Activated T-cell treated with anti-CD3 and anti-CD28 coated beads, Interleukin-2, amount 50 U/mL, for 24 hours (primary cell): Measurements from ENCODE around the gene RNU1-2.
A peak's percentile ranks its signal among the peaks of the same experiment; 100 is the strongest.
"Not testable (repeated sequence)": the region's sequence is repeated elsewhere in the genome, so short reads cannot be mapped to it uniquely, and the experiment has no call there.

Experiments
- DNase-seq: peaks from one replicate; pipeline ENCODE4 v3.0.0-alpha.2; 2020
- H3K27ac Mint-ChIP-seq: 2 replicates; pipeline ENCODE4 v1.8.0; 2020; ENCODE audit warnings: mild to moderate bottlenecking, mixed read lengths
- H3K27me3 Mint-ChIP-seq: 2 replicates; pipeline ENCODE4 v1.8.0; 2020; ENCODE audit warnings: mixed read lengths
- H3K36me3 Mint-ChIP-seq: 2 replicates; pipeline ENCODE4 v1.8.0; 2020; ENCODE audit warnings: low read depth, mixed read lengths
- H3K4me1 Mint-ChIP-seq: 2 replicates; pipeline ENCODE4 v1.8.0; 2020; ENCODE audit warnings: low read depth, mixed read lengths
- H3K4me3 Mint-ChIP-seq: 2 replicates; pipeline ENCODE4 v1.8.0; 2020; ENCODE audit warnings: mild to moderate bottlenecking, moderate library complexity, mixed read lengths
- H3K9me3 Mint-ChIP-seq: 2 replicates; pipeline ENCODE4 v1.8.0; 2020; ENCODE audit warnings: mixed read lengths

Gene RNU1-2

GRCh38 chr1:16874968-16875765 is 20.6 kb upstream of the RNU1-2 start:
- peaks cover 45% of the 10 kb centered on the region for H3K27me3 Mint-ChIP-seq
- H3K4me1 Mint-ChIP-seq: peaks cover 13% of the 10 kb centered on the region
- not testable (repeated sequence) for H3K36me3 Mint-ChIP-seq, H3K9me3 Mint-ChIP-seq, H3K4me3 Mint-ChIP-seq, DNase-seq, H3K27ac Mint-ChIP-seq

GRCh38 chr1:16881742-16882141 is 14.0 kb upstream of the RNU1-2 start:
- not testable (repeated sequence) for H3K4me1 Mint-ChIP-seq, DNase-seq, H3K4me3 Mint-ChIP-seq, H3K27ac Mint-ChIP-seq, H3K9me3 Mint-ChIP-seq, H3K36me3 Mint-ChIP-seq
- H3K27me3 Mint-ChIP-seq: peaks cover 20% of the 10 kb centered on the region

- H3K9me3 Mint-ChIP-seq: no peaks in the 10 kb centered on the region
- DNase-seq: no peak
- H3K4me1 Mint-ChIP-seq: no peaks in the 10 kb centered on the region
- H3K36me3 Mint-ChIP-seq: no peaks in the 10 kb centered on the region
- H3K4me3 Mint-ChIP-seq: no peak overlapping the region
- H3K27me3 Mint-ChIP-seq: peaks cover 15% of the 10 kb centered on the region
- no peak overlapping the region for H3K27ac Mint-ChIP-seq
Observed at GRCh38 chr1:16882986-16883385, 12.8 kb upstream of the RNU1-2 start.

GRCh38 chr1:16884487-16884886 is 11.3 kb upstream of the RNU1-2 start:
- not testable (repeated sequence) for H3K9me3 Mint-ChIP-seq, DNase-seq, H3K27ac Mint-ChIP-seq, H3K4me3 Mint-ChIP-seq, H3K36me3 Mint-ChIP-seq
- H3K27me3 Mint-ChIP-seq: peaks cover 15% of the 10 kb centered on the region
- peaks cover 11% of the 10 kb centered on the region for H3K4me1 Mint-ChIP-seq

- H3K27ac Mint-ChIP-seq: no peak overlapping the region
- H3K36me3 Mint-ChIP-seq: no peaks in the 10 kb centered on the region
- H3K9me3 Mint-ChIP-seq: no peaks in the 10 kb centered on the region
- H3K4me1 Mint-ChIP-seq: peaks cover 20% of the 10 kb centered on the region
- no peak for DNase-seq
- H3K4me3 Mint-ChIP-seq: no peak overlapping the region
- peaks cover 6% of the 10 kb centered on the region for H3K27me3 Mint-ChIP-seq
Observed at GRCh38 chr1:16886860-16887605, 8.7 kb upstream of the RNU1-2 start.

- Mint-ChIP-seq H3K9me3 (no peaks in the 10 kb centered on the region), H3K4me1 (peaks cover 21% of the 10 kb centered on the region), H3K4me3 (peak overlapping the region; percentile 88), H3K36me3 (no peaks in the 10 kb centered on the region), H3K27ac (peak overlapping the region; percentile 94), H3K27me3 (no peaks in the 10 kb centered on the region)
- peak; percentile 86 for DNase-seq
Observed at GRCh38 chr1:16888860-16889816, 6.6 kb upstream of the RNU1-2 start.

- peaks cover 35% of the 10 kb centered on the region for H3K4me1 Mint-ChIP-seq
- H3K27ac Mint-ChIP-seq, H3K27me3 Mint-ChIP-seq, DNase-seq, H3K4me3 Mint-ChIP-seq, H3K36me3 Mint-ChIP-seq, H3K9me3 Mint-ChIP-seq: not testable (repeated sequence)
Observed at GRCh38 chr1:16890539-16891021, 5.2 kb upstream of the RNU1-2 start.

- H3K27ac Mint-ChIP-seq, H3K9me3 Mint-ChIP-seq, DNase-seq, H3K4me3 Mint-ChIP-seq, H3K27me3 Mint-ChIP-seq, H3K36me3 Mint-ChIP-seq: not testable (repeated sequence)
- H3K4me1 Mint-ChIP-seq: peaks cover 36% of the 10 kb centered on the region
Observed at GRCh38 chr1:16891057-16891456, 4.7 kb upstream of the RNU1-2 start.

- H3K4me3 Mint-ChIP-seq, DNase-seq, H3K36me3 Mint-ChIP-seq, H3K27me3 Mint-ChIP-seq, H3K27ac Mint-ChIP-seq, H3K9me3 Mint-ChIP-seq: not testable (repeated sequence)
- peaks cover 50% of the 10 kb centered on the region for H3K4me1 Mint-ChIP-seq
Observed at GRCh38 chr1:16892978-16893525, 2.7 kb upstream of the RNU1-2 start.

GRCh38 chr1:16893796-16894195 is 2.0 kb upstream of the RNU1-2 start:
- not testable (repeated sequence) for H3K27ac Mint-ChIP-seq, H3K27me3 Mint-ChIP-seq, H3K4me3 Mint-ChIP-seq, H3K9me3 Mint-ChIP-seq, DNase-seq, H3K36me3 Mint-ChIP-seq
- peaks cover 51% of the 10 kb centered on the region for H3K4me1 Mint-ChIP-seq

- Mint-ChIP-seq H3K4me3 (peak overlapping the region; percentile 35), H3K4me1 (peaks cover 46% of the 10 kb centered on the region)
- not testable (repeated sequence) for H3K9me3 Mint-ChIP-seq, H3K27me3 Mint-ChIP-seq, H3K27ac Mint-ChIP-seq, H3K36me3 Mint-ChIP-seq, DNase-seq
Observed at GRCh38 chr1:16894338-16894737, 1.4 kb upstream of the RNU1-2 start.

GRCh38 chr1:16895233-16895597 is 565 bp upstream of the RNU1-2 start:
- H3K36me3 Mint-ChIP-seq, DNase-seq, H3K27me3 Mint-ChIP-seq, H3K9me3 Mint-ChIP-seq: not testable (repeated sequence)
- H3K27ac Mint-ChIP-seq: peak overlapping the region; percentile 100
- H3K4me3 Mint-ChIP-seq: peak overlapping the region; percentile 78
- H3K4me1 Mint-ChIP-seq: peaks cover 37% of the 10 kb centered on the region

- Mint-ChIP-seq H3K27ac (peak overlapping the region; percentile 100), H3K4me1 (peaks cover 44% of the 10 kb centered on the region), H3K4me3 (peak overlapping the region; percentile 78)
- not testable (repeated sequence) for H3K36me3 Mint-ChIP-seq, H3K27me3 Mint-ChIP-seq, H3K9me3 Mint-ChIP-seq
- DNase-seq: peak; percentile 88
Observed at GRCh38 chr1:16896316-16897055, 706 bp downstream of the RNU1-2 start.
